ENCODE data around the gene PROCR.
"Not testable (repeated sequence)": the region's sequence is repeated elsewhere in the genome, so short reads cannot be mapped to it uniquely, and the experiment has no call there.

The PROCR gene

GRCh38 chr20:35171753-35172433 is at the start of gene PROCR:
Gene PROCR, plus strand, starts transcription at chr20:35172072. Its CDS starts 83 bp downstream, at chr20:35172155.
- DNase-seq, result peak; percentile 84

- DNase-seq, result no peak
Measured at GRCh38 chr20:35122756-35123405, 49.0 kb upstream of the PROCR start.

DNA sequence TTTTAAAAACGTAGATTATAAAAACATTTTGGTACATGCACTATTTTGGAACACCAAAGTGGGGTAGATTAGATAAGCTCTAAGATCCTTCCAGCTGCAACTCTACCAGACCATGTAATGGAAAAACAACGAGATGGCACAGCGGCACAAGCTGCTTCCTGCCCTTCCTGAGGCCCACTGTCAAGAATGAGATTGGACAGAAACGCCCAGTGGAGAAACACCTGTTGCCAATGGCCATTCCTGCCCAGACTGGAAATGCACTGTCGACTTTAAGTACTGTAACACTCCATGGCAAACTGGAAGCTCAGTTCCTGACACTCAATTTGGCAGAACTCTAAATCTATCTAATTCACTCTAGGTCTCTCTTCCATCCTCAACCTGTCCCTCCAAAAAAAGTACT is 46.1 kb upstream of the PROCR start:
- no peak for DNase-seq

DNA sequence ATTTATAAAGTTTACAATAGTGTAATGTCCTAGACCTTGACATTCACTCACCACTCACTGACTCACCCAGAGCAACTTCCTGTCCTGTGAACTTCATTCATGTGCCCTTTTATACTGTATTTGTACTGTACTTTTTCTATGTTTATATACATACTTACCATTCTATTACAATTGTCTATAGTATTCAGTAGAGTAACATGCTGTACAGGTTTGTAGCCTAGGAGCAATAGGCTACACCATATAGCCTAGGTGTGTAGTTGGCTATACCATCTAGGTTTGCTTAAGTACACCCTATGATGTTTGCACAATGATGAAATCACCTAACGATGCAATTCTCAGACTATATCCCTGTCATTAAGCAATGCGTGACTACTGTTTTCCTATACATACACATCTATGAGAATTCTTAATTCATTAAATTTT is 42.2 kb upstream of the PROCR start:
- DNase-seq, result no peak

DNA sequence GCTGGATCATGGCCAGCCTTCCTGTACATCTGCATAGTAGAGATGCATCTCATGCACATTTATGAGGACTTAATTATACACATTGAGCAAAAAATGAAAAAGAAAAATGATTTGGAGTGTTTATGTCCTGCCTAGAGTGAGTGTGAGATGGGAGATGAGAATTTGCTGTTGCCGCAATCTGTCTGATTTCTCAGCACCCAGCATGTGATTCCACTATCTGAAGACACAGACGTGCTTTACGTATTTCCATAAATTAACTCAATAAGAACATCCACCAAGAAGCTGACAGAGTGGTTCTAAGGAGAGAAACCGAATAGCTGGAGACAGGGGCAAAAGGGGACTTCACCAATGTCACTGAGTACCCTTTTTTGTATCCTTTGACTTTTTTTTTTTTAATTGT is 39.9 kb upstream of the PROCR start:
- no peak for DNase-seq

- DNase-seq, result no peak
Measured at GRCh38 chr20:35133031-35133430, 38.8 kb upstream of the PROCR start.

GRCh38 chr20:35133735-35134134 is 38.1 kb upstream of the PROCR start:
- no peak for DNase-seq

GRCh38 chr20:35134472-35134871 is 37.4 kb upstream of the PROCR start:
- DNase-seq, result no peak

DNA sequence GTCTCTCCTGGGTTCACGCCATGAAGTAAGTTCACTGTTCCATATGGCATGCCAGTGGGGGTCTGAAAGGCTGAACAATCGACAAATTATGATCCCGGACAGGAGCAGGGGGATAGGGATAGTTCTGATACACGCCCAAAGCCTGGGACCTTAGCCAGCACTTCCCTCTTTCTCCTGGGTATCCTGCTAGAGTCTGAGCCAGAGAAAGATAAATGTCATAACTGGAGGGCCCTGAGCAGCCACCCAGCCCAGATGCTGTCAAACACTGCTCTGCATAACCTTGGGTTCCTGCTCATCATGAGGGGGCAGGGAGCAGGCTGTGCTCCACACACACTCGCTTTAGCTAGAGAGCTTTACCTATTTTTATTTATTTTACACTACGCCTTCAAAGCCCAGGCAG is 37.0 kb upstream of the PROCR start:
- no peak for DNase-seq

GRCh38 chr20:35135867-35136586 is 35.8 kb upstream of the PROCR start:
- DNase-seq, result no peak

DNA sequence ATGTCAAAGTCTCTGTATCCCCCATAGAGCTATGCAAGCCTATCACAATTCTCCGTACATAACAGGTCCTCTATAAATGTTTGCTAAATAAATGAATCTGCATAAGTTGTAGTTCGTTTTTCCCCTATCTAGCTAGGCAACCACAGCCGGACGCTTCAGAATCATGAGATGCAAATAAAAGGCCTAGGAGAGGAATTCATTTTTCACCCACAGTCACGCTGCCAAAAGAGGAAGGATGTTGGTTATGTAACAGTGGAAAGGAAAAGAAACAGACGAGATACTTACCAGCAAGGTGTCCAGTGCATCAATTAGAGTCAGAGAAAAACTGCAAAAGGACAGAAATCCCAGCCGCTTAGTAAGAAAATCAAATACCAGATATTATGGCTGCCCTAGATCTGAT is 27.2 kb upstream of the PROCR start:
- no peak for DNase-seq

- peak; percentile 22 for DNase-seq
Measured at GRCh38 chr20:35145141-35145564, 26.7 kb upstream of the PROCR start.

- no peak for DNase-seq
Measured at GRCh38 chr20:35146299-35146919, 25.5 kb upstream of the PROCR start.

- peak; percentile 86 for DNase-seq
Measured at GRCh38 chr20:35146920-35147574, 24.8 kb upstream of the PROCR start, which contains the start of gene EDEM2. Gene EDEM2, minus strand, starts transcription at chr20:35147336. Its CDS starts 78 bp downstream, at chr20:35147258.

DNA sequence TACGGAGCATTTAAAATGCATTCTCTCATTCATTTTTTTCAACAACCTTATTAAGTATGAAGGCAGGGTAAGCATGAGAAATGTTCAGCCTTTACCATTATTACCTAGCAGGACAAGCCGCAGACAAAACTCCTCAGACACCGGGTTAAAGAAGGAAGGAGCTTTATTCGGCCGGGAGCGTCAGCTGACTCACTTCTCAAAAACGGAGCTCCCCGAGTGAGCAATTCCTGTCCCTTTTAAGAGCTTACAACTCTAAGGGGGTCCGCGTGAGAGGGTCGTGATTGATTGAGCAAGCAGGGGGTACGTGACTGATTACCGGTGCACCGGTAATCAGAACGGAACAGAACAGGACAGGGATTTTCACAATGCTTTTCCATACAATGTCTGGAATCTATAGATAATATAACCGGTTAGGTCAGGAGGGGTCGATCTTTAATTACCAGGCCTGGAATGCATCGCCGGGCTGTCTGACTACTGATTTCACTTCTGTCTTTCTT is 24.2 kb upstream of the PROCR start:
- not testable (repeated sequence) for DNase-seq

GRCh38 chr20:35150846-35151579 is 20.9 kb upstream of the PROCR start:
- DNase-seq, result no peak

DNA sequence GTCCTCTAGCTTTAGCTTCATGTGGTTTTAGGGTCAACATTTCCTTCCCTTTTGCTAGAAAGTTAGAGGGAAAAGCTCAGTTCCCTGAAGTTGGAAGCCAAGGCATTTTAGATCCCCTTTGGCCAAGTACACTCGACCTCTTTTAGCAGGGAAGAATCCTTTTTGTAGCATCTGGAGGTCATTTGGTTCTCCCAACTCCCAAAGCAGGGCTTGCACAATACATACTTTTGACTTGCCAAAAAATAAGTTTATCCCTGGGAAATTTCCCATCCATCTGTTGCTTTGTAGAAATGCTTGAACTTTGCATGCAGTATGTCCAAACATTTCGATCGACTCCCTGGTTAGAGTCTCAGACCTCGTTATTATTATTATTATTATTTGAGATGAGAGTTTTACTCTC is 20.1 kb upstream of the PROCR start:
- DNase-seq, result no peak

DNA sequence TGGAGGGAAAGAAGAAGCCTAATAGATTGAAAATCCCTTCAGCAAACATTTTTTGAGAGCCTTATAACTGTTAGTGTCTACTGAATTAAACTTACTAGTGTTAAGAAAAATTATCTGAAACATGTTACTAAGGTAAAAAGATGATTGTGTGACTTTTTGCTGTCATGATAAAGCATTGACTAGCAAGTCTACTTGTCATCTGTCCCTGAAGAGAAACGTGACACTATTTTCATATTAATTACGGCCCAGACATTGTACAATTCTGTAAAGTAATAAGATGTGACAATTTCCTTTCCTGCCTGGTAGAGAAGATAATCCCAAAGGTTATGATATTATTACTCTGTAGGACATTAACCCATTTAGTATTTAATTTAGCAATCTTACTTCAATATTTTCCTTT is 15.9 kb upstream of the PROCR start:
- no peak for DNase-seq

DNA sequence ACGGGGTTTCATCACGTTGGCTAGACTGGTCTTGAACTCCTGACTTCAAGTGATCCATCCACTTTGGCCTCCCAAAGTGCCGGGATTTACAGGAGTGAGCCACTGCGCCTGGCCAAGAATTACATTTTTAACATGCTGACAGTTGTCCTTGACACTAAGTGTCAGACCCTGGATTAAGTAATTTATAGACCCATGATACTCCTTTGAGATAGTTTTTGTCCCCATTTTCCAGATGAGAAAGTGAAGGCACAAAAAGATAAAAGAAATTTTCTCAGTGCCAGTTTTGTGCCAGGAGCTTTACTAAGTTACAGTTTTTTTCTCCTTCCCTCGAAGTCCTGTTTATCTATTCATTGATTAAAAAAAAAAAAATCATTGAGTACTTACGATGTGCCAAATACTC is 14.9 kb upstream of the PROCR start:
- no peak for DNase-seq

- DNase-seq, result not testable (repeated sequence)
Measured at GRCh38 chr20:35160341-35160740, 11.5 kb upstream of the PROCR start.

DNA sequence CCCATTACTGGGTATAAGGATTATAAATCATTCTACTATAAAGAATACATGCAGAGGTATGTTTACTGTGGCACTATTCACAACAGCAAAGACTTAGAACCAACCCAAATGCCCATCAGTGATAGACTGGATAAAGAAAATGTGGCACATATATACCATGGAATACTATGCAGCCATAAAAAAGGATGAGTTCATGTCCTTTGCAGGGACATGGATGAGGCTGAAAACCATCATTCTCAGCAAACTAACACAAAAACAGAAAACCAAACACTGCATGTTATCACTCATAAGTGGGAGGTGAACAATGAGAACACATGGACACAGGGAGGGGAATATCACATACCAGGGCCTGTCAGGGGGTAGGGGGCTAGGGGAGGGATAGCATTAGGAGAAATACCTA is 7.3 kb upstream of the PROCR start:
- not testable (repeated sequence) for DNase-seq
